Fibroblast of skin of left biceps (primary cell): Measurements from ENCODE around the gene PRPF19.
"Not testable (repeated sequence)": the region's sequence is repeated elsewhere in the genome, so short reads cannot be mapped to it uniquely, and the experiment has no call there.

Experiments used
- DNase-seq, 2 experiments: peaks; one replicate each; pipeline ENCODE4 v3.0.0-alpha.2; 2013; ENCODE audit warnings: low read depth in 2 of 2

The PRPF19 gene

GRCh38 chr11:60923800-60924109 is 17.4 kb upstream of the PRPF19 start:
- no peak for DNase-seq

GRCh38 chr11:60923326-60923725 is 16.9 kb upstream of the PRPF19 start:
- DNase-seq: no peak

GRCh38 chr11:60922906-60923305 is 16.5 kb upstream of the PRPF19 start:
- no peak for DNase-seq

GRCh38 chr11:60921777-60922335 is 15.5 kb upstream of the PRPF19 start:
- no peak for DNase-seq

GRCh38 chr11:60921259-60921658 is 14.9 kb upstream of the PRPF19 start:
- DNase-seq: no peak

GRCh38 chr11:60919956-60920355 is 13.6 kb upstream of the PRPF19 start:
- DNase-seq: no peak

- DNase-seq: no peak
Observed at GRCh38 chr11:60919320-60919719, 12.9 kb upstream of the PRPF19 start.

GRCh38 chr11:60918939-60919265 is 12.5 kb upstream of the PRPF19 start:
- no peak for DNase-seq

GRCh38 chr11:60918251-60918938 is 12.0 kb upstream of the PRPF19 start:
- no peak for DNase-seq

- no peak for DNase-seq
Observed at GRCh38 chr11:60917267-60917666, 10.9 kb upstream of the PRPF19 start.

- no peak for DNase-seq
Observed at GRCh38 chr11:60916669-60917206, 10.4 kb upstream of the PRPF19 start.

GRCh38 chr11:60915248-60915914 is 9.0 kb upstream of the PRPF19 start:
- no peak for DNase-seq

- DNase-seq: no peak
Observed at GRCh38 chr11:60914633-60915247, 8.4 kb upstream of the PRPF19 start.

- DNase-seq: peak; percentile 73 to 78
Observed at GRCh38 chr11:60913793-60914632, 7.6 kb upstream of the PRPF19 start, which contains the start of gene TMEM109. Gene TMEM109 (plus strand): TSS chr11:60914158. CDS start chr11:60919694, 5,536 bp downstream.

GRCh38 chr11:60912851-60913528 is 6.6 kb upstream of the PRPF19 start:
- no peak for DNase-seq

GRCh38 chr11:60912223-60912850 is 6.0 kb upstream of the PRPF19 start:
- DNase-seq: no peak

GRCh38 chr11:60910711-60911380 is 4.5 kb upstream of the PRPF19 start:
- DNase-seq: no peak

- DNase-seq: no peak
Observed at GRCh38 chr11:60910281-60910687, 3.9 kb upstream of the PRPF19 start.

GRCh38 chr11:60909680-60910280 is 3.4 kb upstream of the PRPF19 start:
- DNase-seq: not testable (repeated sequence)

GRCh38 chr11:60908803-60909202 is 2.4 kb upstream of the PRPF19 start:
- no peak for DNase-seq
